Neural progenitor cell (in vitro differentiated cells): Measurements from ENCODE around the gene FAAP100. TPM values are rescaled to one million over a fixed set of nuclear protein-coding genes. Genes with fewer than 3 reads are reported as not detected.

Experiments used
- DNase-seq: peaks from one replicate; pipeline ENCODE4 v3.0.0-alpha.2; 2016; ENCODE audit warnings: low spot score
- H2AFZ ChIP-seq: fragments of 200-600 bp; sonication (generic); replicated peaks from 2 replicates; pipeline ENCODE4 v1.6.1; 2016; ENCODE audit warnings: antibody characterized with exemption
- H3F3A ChIP-seq: fragments of 200-600 bp; sonication (generic); 2 replicates; pipeline ENCODE4 v1.6.1; 2016; ENCODE audit warnings: antibody characterized with exemption, low read depth
- H3K27ac ChIP-seq: fragments of 200-600 bp; sonication (generic); 2 replicates; pipeline ENCODE4 v1.5.1; 2016; ENCODE audit warnings: mild to moderate bottlenecking
- H3K27me3 ChIP-seq: fragments of 200-600 bp; sonication (generic); 2 replicates; pipeline ENCODE4 v1.6.1; 2016; ENCODE audit warnings: mild to moderate bottlenecking, moderate library complexity
- H3K36me3 ChIP-seq: fragments of 200-600 bp; sonication (generic); 2 replicates; pipeline ENCODE4 v1.5.1; 2016
- H3K4me1 ChIP-seq: fragments of 200-600 bp; sonication (generic); 2 replicates; pipeline ENCODE4 v1.6.1; 2016; ENCODE audit warnings: mixed run types
- H3K4me2 ChIP-seq: fragments of 200-600 bp; sonication (generic); 2 replicates; pipeline ENCODE4 v1.6.1; 2016
- H3K4me3 ChIP-seq: fragments of 200-600 bp; sonication (generic); 2 replicates; pipeline ENCODE4 v1.5.1; 2016
- H3K79me2 ChIP-seq: fragments of 200-600 bp; sonication (generic); 2 replicates; pipeline ENCODE4 v1.6.1; 2016; ENCODE audit warnings: low read depth
- H3K9ac ChIP-seq: fragments of 200-600 bp; sonication (generic); 2 replicates; pipeline ENCODE4 v1.6.1; 2016
- H3K9me3 ChIP-seq: fragments of 200-600 bp; sonication (generic); 2 replicates; pipeline ENCODE4 v1.5.1; 2016; ENCODE audit warnings: low read depth
- H4K20me1 ChIP-seq: fragments of 200-600 bp; sonication (generic); 2 replicates; pipeline ENCODE4 v1.6.1; 2016; ENCODE audit warnings: low read depth
- H3K27ac Mint-ChIP-seq: 3 replicates; pipeline ENCODE4 v1.8.0; 2021; ENCODE audit warnings: mixed read lengths
- H3K27me3 Mint-ChIP-seq: 2 replicates; pipeline ENCODE4 v1.8.0; 2022; ENCODE audit warnings: low read depth, mild to moderate bottlenecking, inconsistent platforms, moderate library complexity, mixed read lengths; ENCODE audit not compliant: insufficient read depth
- H3K36me3 Mint-ChIP-seq: 3 replicates; pipeline ENCODE4 v1.8.0; 2021; ENCODE audit warnings: mixed read lengths
- H3K4me1 Mint-ChIP-seq: 3 replicates; pipeline ENCODE4 v1.8.0; 2021; ENCODE audit warnings: mixed read lengths
- H3K4me3 Mint-ChIP-seq: 3 replicates; pipeline ENCODE4 v1.8.0; 2021; ENCODE audit warnings: mild to moderate bottlenecking, moderate library complexity, mixed read lengths
- H3K9me3 Mint-ChIP-seq: 3 replicates; pipeline ENCODE4 v1.8.0; 2020; ENCODE audit warnings: mixed read lengths
- EZH2 ChIP-seq: fragments of 200-600 bp; sonication (generic); IDR thresholded peaks from 2 replicates; pipeline ENCODE4 v1.6.1; 2017; ENCODE audit warnings: antibody characterized with exemption, mild to moderate bottlenecking, moderate library complexity
- EZH2phosphoT487 ChIP-seq: fragments of 200-600 bp; sonication (generic); IDR thresholded peaks from 2 replicates; pipeline ENCODE4 v1.6.1; 2017; ENCODE audit warnings: antibody characterized with exemption
- total RNA-seq: library from RNA; depleted of rRNA; stranded (reverse); fragments of >200 nt; gene quantifications from 2 replicates; pipeline ENCODE4 v1.2.3, GENCODE V29; 2015; ENCODE audit warnings: low replicate concordance
- TF ChIP-seq, protein P1 (sequence below): fragments of 200-600 bp; sonication (generic); IDR thresholded peaks from 2 replicates; pipeline ENCODE4 v1.5.1; 2017; ENCODE audit warnings: antibody characterized with exemption, mild to moderate bottlenecking

Gene FAAP100
- total RNA-seq, 1 donor from 2014 or later = 9.7 TPM

- H3F3A ChIP-seq = no peaks in the 10 kb centered on the region
- H3K4me2 ChIP-seq = no peak overlapping the region
- Mint-ChIP-seq H3K36me3 (peaks cover 24% of the 10 kb centered on the region), H3K4me1 (peaks cover 3% of the 10 kb centered on the region), H3K27me3 (peaks cover 11% of the 10 kb centered on the region), H3K9me3 (no peaks in the 10 kb centered on the region), H3K27ac (no peak overlapping the region), H3K4me3 (no peak overlapping the region)
- TF ChIP-seq EZH2 (no peak), EZH2phosphoT487 (no peak)
- TF ChIP-seq, protein P1, sequence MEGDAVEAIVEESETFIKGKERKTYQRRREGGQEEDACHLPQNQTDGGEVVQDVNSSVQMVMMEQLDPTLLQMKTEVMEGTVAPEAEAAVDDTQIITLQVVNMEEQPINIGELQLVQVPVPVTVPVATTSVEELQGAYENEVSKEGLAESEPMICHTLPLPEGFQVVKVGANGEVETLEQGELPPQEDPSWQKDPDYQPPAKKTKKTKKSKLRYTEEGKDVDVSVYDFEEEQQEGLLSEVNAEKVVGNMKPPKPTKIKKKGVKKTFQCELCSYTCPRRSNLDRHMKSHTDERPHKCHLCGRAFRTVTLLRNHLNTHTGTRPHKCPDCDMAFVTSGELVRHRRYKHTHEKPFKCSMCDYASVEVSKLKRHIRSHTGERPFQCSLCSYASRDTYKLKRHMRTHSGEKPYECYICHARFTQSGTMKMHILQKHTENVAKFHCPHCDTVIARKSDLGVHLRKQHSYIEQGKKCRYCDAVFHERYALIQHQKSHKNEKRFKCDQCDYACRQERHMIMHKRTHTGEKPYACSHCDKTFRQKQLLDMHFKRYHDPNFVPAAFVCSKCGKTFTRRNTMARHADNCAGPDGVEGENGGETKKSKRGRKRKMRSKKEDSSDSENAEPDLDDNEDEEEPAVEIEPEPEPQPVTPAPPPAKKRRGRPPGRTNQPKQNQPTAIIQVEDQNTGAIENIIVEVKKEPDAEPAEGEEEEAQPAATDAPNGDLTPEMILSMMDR = no peak
- no peak overlapping the region for H3K4me3 ChIP-seq
- H3K79me2 ChIP-seq = no peaks in the 10 kb centered on the region
- H3K27me3 ChIP-seq = no peaks in the 10 kb centered on the region
- H3K4me1 ChIP-seq = no peaks in the 10 kb centered on the region
- no peak overlapping the region for H3K27ac ChIP-seq
- H3K36me3 ChIP-seq = no peaks in the 10 kb centered on the region
- peaks cover 5% of the 10 kb centered on the region for H4K20me1 ChIP-seq
- H3K9me3 ChIP-seq = no peaks in the 10 kb centered on the region
- no peak for DNase-seq
- H2AFZ ChIP-seq = no peak overlapping the region
- no peak overlapping the region for H3K9ac ChIP-seq
Measured at GRCh38 chr17:81582749-81583148, 30.6 kb upstream of the FAAP100 start.

DNA sequence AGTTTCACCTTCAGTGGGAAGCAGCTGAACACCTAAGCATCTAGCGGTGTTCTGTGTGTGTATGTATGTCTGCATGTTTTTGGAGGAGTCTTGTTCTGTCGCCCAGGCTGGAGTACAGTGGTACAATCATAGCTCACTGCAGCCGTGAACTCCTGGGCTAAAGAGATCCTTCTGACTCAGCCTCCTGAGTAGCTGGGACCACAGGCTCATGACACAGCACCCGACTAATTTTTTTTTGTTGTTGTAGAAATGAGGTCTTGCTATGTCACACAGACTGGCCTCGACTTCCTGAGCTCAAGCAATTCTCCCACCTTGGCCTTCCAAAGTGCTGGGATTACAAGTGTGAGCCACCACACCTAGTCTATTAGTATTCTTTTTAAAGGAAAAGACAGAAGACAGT lies 30.2 kb upstream of the FAAP100 start:
- Histone ChIP-seq H3F3A (no peaks in the 10 kb centered on the region), H3K9ac (no peak overlapping the region), H2AFZ (no peak overlapping the region), H3K36me3 (no peaks in the 10 kb centered on the region), H4K20me1 (peaks cover 5% of the 10 kb centered on the region), H3K4me3 (no peak overlapping the region), H3K9me3 (no peaks in the 10 kb centered on the region), H3K4me2 (no peak overlapping the region), H3K27ac (no peak overlapping the region), H3K79me2 (no peaks in the 10 kb centered on the region), H3K27me3 (no peaks in the 10 kb centered on the region), H3K4me1 (no peaks in the 10 kb centered on the region)
- TF ChIP-seq EZH2 (no peak), EZH2phosphoT487 (no peak)
- TF ChIP-seq, protein P1 = no peak
- H3K4me3 Mint-ChIP-seq = no peak overlapping the region
- peaks cover 27% of the 10 kb centered on the region for H3K36me3 Mint-ChIP-seq
- H3K27me3 Mint-ChIP-seq = peaks cover 11% of the 10 kb centered on the region
- H3K27ac Mint-ChIP-seq = no peak overlapping the region
- no peak for DNase-seq
- H3K9me3 Mint-ChIP-seq = no peaks in the 10 kb centered on the region
- H3K4me1 Mint-ChIP-seq = peaks cover 3% of the 10 kb centered on the region

- DNase-seq = no peak
- peaks cover 3% of the 10 kb centered on the region for H3K4me1 Mint-ChIP-seq
- Histone ChIP-seq H3K27me3 (no peaks in the 10 kb centered on the region), H2AFZ (no peak overlapping the region), H3K27ac (no peak overlapping the region), H3K9ac (no peak overlapping the region), H3K4me1 (no peaks in the 10 kb centered on the region), H3K36me3 (no peaks in the 10 kb centered on the region), H3K4me2 (no peak overlapping the region), H3K79me2 (no peaks in the 10 kb centered on the region), H4K20me1 (peaks cover 5% of the 10 kb centered on the region), H3F3A (no peaks in the 10 kb centered on the region), H3K9me3 (no peaks in the 10 kb centered on the region), H3K4me3 (no peak overlapping the region)
- no peaks in the 10 kb centered on the region for H3K9me3 Mint-ChIP-seq
- no peak overlapping the region for H3K4me3 Mint-ChIP-seq
- peaks cover 26% of the 10 kb centered on the region for H3K36me3 Mint-ChIP-seq
- TF ChIP-seq EZH2 = no peak
- TF ChIP-seq EZH2phosphoT487 = no peak
- TF ChIP-seq, protein P1 = no peak
- no peak overlapping the region for H3K27ac Mint-ChIP-seq
- peaks cover 11% of the 10 kb centered on the region for H3K27me3 Mint-ChIP-seq
Measured at GRCh38 chr17:81581758-81582157, 29.6 kb upstream of the FAAP100 start.
